WERI-Rb-1 (cell line): Measurements from ENCODE around the gene PRRX2.
"Not testable (repeated sequence)": the region's sequence is repeated elsewhere in the genome, so short reads cannot be mapped to it uniquely, and the experiment has no call there.

ENCODE experiments used
- DNase-seq: peaks from one replicate; pipeline ENCODE4 v3.0.0-alpha.2; 2020
- H3K27ac ChIP-seq: fragments of 250-450 bp; sonication (Bioruptor Pico); 2 replicates; pipeline ENCODE4 v1.5.1; 2020; ENCODE audit warnings: mild to moderate bottlenecking, moderate library complexity
- H3K27me3 ChIP-seq: fragments of 250-450 bp; sonication (Bioruptor Pico); 2 replicates; pipeline ENCODE4 v1.5.1; 2021; ENCODE audit warnings: mild to moderate bottlenecking, low read depth, moderate library complexity; ENCODE audit not compliant: insufficient read depth, severe bottlenecking
- H3K36me3 ChIP-seq: fragments of 250-450 bp; sonication (Bioruptor Pico); 2 replicates; pipeline ENCODE4 v1.5.1; 2020; ENCODE audit warnings: mild to moderate bottlenecking, moderate library complexity
- H3K4me3 ChIP-seq: 2 replicates; pipeline ENCODE4 v1.5.1; 2011; ENCODE audit warnings: low read depth, mild to moderate bottlenecking, control low read depth, low read length
- H3K9me3 ChIP-seq: fragments of 250-450 bp; sonication (Bioruptor Pico); 2 replicates; pipeline ENCODE4 v1.5.1; 2021; ENCODE audit warnings: mild to moderate bottlenecking, moderate library complexity; ENCODE audit not compliant: severe bottlenecking
- TF ChIP-seq, protein P1 (sequence below): IDR thresholded peaks from 2 replicates; pipeline ENCODE4 v1.5.1; 2011; ENCODE audit warnings: low read depth, mild to moderate bottlenecking, control low read depth, inconsistent platforms, low read length

The PRRX2 gene

DNA sequence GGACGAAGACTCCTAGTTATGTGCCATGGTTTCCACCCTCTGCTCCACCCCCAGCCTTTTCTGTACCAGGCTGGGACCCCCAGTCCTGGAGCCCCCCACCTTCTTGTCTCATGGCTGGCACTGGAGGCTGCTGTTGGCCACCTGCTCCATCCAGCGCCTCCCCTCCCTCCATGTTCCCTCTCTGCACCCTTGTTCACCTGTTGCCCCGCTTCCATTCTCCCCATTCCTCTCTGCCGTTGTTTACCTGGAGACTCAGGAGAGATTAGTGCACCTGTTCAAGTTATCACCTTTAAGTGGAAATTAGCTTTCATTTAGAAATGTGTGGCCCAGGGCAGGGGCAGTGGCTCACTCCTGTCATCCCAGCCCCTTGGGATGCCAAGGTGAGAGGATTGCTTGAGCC is 32.2 kb upstream of the PRRX2 start:
- DNase-seq: no peak
- H3K36me3 ChIP-seq: peaks cover 96% of the 10 kb centered on the region

DNA sequence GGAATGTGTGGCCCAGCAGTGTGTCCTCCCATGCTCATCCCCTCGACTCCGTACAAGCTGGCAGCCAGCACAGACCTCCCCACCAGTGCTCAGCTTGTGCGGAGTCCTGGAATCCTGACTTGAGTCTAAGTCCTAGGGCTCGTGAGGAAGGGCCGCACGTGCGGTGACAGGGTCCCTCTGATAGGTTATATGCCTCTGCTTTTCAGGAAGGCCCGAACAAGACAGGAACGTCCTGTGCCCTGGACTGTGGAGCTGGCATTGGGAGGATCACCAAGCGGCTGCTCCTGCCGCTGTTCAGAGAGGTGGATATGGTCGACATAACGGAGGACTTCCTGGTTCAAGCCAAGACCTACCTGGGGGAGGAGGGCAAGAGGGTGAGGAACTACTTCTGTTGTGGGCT is 31.6 kb upstream of the PRRX2 start:
- no peak overlapping the region for H3K4me3 ChIP-seq
- H3K27ac ChIP-seq: no peak overlapping the region
- TF ChIP-seq, protein P1, sequence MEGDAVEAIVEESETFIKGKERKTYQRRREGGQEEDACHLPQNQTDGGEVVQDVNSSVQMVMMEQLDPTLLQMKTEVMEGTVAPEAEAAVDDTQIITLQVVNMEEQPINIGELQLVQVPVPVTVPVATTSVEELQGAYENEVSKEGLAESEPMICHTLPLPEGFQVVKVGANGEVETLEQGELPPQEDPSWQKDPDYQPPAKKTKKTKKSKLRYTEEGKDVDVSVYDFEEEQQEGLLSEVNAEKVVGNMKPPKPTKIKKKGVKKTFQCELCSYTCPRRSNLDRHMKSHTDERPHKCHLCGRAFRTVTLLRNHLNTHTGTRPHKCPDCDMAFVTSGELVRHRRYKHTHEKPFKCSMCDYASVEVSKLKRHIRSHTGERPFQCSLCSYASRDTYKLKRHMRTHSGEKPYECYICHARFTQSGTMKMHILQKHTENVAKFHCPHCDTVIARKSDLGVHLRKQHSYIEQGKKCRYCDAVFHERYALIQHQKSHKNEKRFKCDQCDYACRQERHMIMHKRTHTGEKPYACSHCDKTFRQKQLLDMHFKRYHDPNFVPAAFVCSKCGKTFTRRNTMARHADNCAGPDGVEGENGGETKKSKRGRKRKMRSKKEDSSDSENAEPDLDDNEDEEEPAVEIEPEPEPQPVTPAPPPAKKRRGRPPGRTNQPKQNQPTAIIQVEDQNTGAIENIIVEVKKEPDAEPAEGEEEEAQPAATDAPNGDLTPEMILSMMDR: no peak
- peaks cover 96% of the 10 kb centered on the region for H3K36me3 ChIP-seq
- no peaks in the 10 kb centered on the region for H3K9me3 ChIP-seq
- no peak for DNase-seq
- no peaks in the 10 kb centered on the region for H3K27me3 ChIP-seq

More for the DNA sequence above, 32.2 kb upstream of the PRRX2 start:
- Histone ChIP-seq H3K4me3 (no peak overlapping the region), H3K27ac (no peak overlapping the region), H3K27me3 (no peaks in the 10 kb centered on the region), H3K9me3 (no peaks in the 10 kb centered on the region)
- TF ChIP-seq, protein P1: no peak

DNA sequence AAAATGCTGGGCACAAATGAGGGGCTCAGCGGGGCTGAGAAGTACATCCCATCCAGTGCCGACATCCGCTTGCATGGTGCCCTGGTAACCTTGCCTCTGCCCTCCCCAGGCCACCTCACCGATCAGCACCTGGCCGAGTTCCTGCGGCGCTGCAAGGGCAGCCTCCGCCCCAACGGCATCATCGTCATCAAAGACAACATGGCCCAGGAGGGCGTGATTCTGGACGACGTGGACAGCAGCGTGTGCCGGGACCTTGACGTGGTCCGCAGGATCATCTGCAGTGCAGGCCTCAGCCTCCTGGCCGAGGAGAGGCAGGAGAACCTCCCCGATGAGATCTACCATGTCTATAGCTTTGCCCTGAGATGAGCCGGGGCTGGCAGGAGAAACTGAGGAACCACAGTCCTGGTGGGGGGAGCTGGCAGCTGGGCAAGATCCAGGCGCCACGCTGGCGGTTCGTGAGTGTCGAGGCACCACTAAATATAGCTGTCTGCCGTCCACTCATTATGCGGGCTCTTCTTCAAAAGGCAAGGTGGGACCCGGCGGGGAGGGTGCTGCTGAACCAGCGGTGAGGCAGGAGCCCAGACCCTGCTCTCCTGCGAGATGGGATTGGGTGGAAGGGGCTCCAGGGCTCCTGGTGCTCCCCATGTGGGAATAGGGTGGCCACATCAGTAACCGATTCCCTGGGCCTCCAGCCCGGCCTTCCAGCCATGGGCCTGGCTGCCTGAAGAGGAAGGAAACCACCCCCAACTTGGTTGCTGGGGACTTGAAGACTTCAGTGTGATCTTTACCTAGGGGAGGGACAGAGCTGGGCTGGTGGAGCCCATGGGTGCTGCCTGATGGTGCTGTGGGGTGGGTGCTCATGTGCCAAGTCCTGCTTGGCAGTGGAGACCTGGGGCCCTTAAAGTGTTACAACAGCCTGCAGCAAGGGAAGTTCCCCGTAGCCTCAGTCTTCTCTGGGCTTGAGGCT is 30.1 kb upstream of the PRRX2 start:
- TF ChIP-seq, protein P1: no peak
- H3K36me3 ChIP-seq: peaks cover 90% of the 10 kb centered on the region
- H3K27ac ChIP-seq: no peak overlapping the region
- no peak overlapping the region for H3K4me3 ChIP-seq
- no peaks in the 10 kb centered on the region for H3K9me3 ChIP-seq
- H3K27me3 ChIP-seq: no peaks in the 10 kb centered on the region
- no peak for DNase-seq

DNA sequence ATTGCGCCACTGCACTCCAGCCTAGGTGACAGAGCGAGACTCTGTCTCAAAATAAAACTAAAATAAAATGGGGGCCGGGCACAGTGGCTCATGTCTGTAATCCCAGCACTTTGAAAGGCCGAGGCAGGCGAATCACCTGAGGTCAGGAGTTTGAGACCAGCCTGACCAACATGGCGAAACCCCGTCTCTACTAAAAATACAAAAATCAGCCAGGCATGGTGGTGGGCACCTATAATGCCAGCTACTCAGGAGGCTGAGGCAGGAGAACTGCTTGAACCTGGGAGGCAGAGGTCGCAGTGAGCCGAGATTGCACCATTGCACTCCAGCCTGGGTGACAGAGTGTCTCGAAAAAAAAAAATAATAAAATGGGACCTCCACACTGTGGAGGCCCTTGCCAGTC is 29.1 kb upstream of the PRRX2 start:
- peaks cover 81% of the 10 kb centered on the region for H3K36me3 ChIP-seq
- not testable (repeated sequence) for H3K27ac ChIP-seq, DNase-seq, H3K4me3 ChIP-seq, H3K27me3 ChIP-seq, H3K9me3 ChIP-seq

DNA sequence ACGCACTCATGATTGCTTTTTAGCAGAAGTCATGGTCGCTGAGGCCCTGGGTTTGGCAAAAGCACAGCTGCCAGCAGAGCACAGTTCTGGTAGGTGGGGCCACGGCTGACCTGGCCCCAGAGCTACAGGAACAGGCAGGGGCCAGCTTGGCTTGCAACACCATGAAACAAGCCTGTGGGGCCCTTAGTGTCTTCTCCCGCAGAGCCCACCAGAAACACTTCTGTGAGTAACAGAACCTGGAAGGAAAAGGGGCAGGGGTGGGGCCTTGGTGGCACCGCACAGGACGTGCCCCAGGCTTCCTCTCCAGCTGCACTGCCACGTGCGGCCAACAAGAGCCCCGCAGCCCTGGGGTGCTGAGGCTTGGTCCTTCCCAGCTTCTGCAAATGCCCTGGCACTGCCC is 28.3 kb upstream of the PRRX2 start:
- TF ChIP-seq, protein P1: no peak
- no peak for DNase-seq
- no peaks in the 10 kb centered on the region for H3K9me3 ChIP-seq
- no peak overlapping the region for H3K4me3 ChIP-seq
- H3K36me3 ChIP-seq: peaks cover 73% of the 10 kb centered on the region
- H3K27ac ChIP-seq: no peak overlapping the region
- no peaks in the 10 kb centered on the region for H3K27me3 ChIP-seq

DNA sequence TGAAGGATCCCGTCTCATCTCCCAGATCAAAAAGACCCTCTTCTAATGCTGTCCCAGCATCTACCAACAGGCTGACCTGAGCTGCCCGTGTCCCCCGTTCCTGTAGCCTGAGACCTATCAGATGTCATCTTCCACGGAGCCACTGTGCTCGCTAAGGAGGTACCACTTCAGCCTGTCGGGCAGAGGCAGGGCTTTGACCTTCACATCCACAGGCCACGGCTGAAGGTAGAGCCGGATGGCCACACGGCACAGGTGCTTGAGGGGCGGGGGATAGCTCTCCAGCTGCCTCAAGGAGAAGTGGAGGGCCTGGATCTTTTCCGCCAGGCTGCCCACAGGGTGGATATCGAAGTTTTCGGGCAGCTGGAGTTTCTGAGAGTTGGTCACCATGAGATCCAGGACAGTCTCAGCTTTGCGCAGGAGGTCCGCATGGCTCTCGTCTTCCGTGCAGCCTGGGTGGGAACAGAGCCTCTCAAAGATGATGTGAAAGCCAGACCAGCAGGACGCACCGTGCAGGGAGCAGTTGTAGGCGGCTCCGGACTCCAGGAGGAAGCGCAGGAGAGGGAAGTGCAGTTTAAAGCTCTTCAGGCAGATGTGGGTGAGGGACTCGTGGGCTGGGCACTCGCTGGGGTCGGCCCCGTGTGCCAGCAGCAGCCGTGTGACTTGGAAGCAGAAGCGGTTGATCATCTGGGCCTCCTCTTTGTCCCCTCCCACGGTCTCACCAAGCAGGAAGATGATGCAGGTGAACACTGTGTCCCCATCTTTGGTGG is 27.6 kb upstream of the PRRX2 start:
- Histone ChIP-seq H3K27me3 (no peaks in the 10 kb centered on the region), H3K36me3 (peaks cover 66% of the 10 kb centered on the region), H3K4me3 (no peak overlapping the region), H3K27ac (no peak overlapping the region), H3K9me3 (no peaks in the 10 kb centered on the region)
- no peak for DNase-seq
- TF ChIP-seq, protein P1: no peak
